HepG2 (cell line): ENCODE measurements around the gene CALHM5. TPM values are rescaled to one million over a fixed set of nuclear protein-coding genes. Genes with fewer than 3 reads are reported as not detected.

Source experiments
- ATAC-seq: fragments of 200-7000 bp; cut with Tn5 transposase; 3 replicates; pipeline ENCODE4 v1.9.1; 2020; ENCODE audit warnings: mild to moderate bottlenecking, moderate library complexity
- BruUV-seq: library from RNA; stranded (reverse); fragments of 400-500 nt; replicated peaks from 2 replicates; lab custom pipeline; 2021; lab: Mats Ljungman, UMichigan
- CTCF ChIA-PET: fragments of 300-600 bp; formaldehyde crosslinking; extraction: SDS; loops from one replicate; lab custom pipeline; 2021; ENCODE audit warnings: low total read pairs, inconsistent platforms, low intra/inter-chr PET ratio; lab: Yijun Ruan, JAX
- POLR2A ChIA-PET: fragments of 350-600 bp; sonication (Branson Sonifier 250); formaldehyde crosslinking; loops from one replicate; lab custom pipeline; 2020; ENCODE audit warnings: antibody characterized with exemption, inconsistent platforms; lab: Yijun Ruan, JAX
- DNase-seq: peaks from one replicate; pipeline ENCODE4 v3.0.0-alpha.2; 2015; ENCODE audit warnings: low spot score
- FAIRE-seq: peaks from 3 replicates; lab custom pipeline; 2011; peaks lifted over from hg19 to GRCh38; lab: Jason Lieb, UNC
- H2AFZ ChIP-seq: one replicate; pipeline ENCODE4 v1.6.1; 2011; ENCODE audit warnings: low read length, inconsistent platforms
- H3K27ac ChIP-seq: fragments of 300-600 bp; 3 replicates; pipeline ENCODE4 v1.8.0; 2011; ENCODE audit warnings: mixed run types, mild to moderate bottlenecking, mixed read lengths, low read length, inconsistent platforms; ENCODE audit not compliant: insufficient read depth; ENCODE audit errors: extremely low read length
- H3K27me3 ChIP-seq, 2 experiments: fragments of 200-600 bp in 1 of 2; 2 replicates in 1 of 2; 3 replicates in 1 of 2; pipeline versions ENCODE4 v1.6.0 to v1.8.0; 2011; ENCODE audit warnings: low read length in 2 of 2, mild to moderate bottlenecking in 2 of 2, moderate library complexity in 2 of 2, inconsistent platforms in 1 of 2; ENCODE audit not compliant: insufficient read depth in 2 of 2, control insufficient read depth in 1 of 2
- H3K36me3 ChIP-seq, 2 experiments: fragments of 200-600 bp in 1 of 2; replicated peaks in 1 of 2; 2 replicates in 1 of 2; 3 replicates in 1 of 2; pipeline versions ENCODE4 v1.5.1 to v1.8.0; 2011; ENCODE audit warnings: low read length in 2 of 2, inconsistent platforms in 1 of 2; ENCODE audit not compliant: insufficient read depth in 2 of 2, control insufficient read depth in 1 of 2
- H3K4me1 ChIP-seq: 2 replicates; pipeline ENCODE4 v1.5.1; 2012; ENCODE audit warnings: low read length, inconsistent platforms; ENCODE audit not compliant: insufficient read depth
- H3K4me2 ChIP-seq: 2 replicates; pipeline ENCODE4 v1.6.0; 2011; ENCODE audit warnings: low read depth, low read length, inconsistent platforms
- H3K4me3 ChIP-seq, 3 experiments: fragments of 200-600 bp in 1 of 3; sonication (generic), shearing (Covaris generic) in 1 of 3; replicated peaks in 1 of 3; 2 replicates each; pipeline ENCODE4 v1.5.1; 2011 to 2016; ENCODE audit warnings: low read length in 3 of 3, inconsistent platforms in 2 of 3, low read depth in 2 of 3, mild to moderate bottlenecking in 2 of 3, control low read depth in 1 of 3, mixed read lengths in 1 of 3; ENCODE audit not compliant: insufficient read depth in 1 of 3
- H3K79me2 ChIP-seq: one replicate; pipeline ENCODE4 v1.6.1; 2011; ENCODE audit warnings: low read length, inconsistent platforms; ENCODE audit not compliant: insufficient read depth
- H3K9ac ChIP-seq: 2 replicates; pipeline ENCODE4 v1.6.0; 2011; ENCODE audit warnings: mild to moderate bottlenecking, low read depth, low read length, inconsistent platforms; ENCODE audit not compliant: insufficient read depth
- H3K9me3 ChIP-seq: 2 replicates; pipeline ENCODE4 v1.5.1; 2012; ENCODE audit warnings: mild to moderate bottlenecking, low read length
- H4K20me1 ChIP-seq: 2 replicates; pipeline ENCODE4 v1.6.0; 2011; ENCODE audit warnings: inconsistent platforms, mild to moderate bottlenecking, low read length, moderate library complexity; ENCODE audit not compliant: insufficient read depth
- ARID3A ChIP-seq: IDR thresholded peaks from 2 replicates; pipeline ENCODE4 v1.6.1; 2012; ENCODE audit warnings: low read depth, low read length, improper control_type of control experiment
- CTCF ChIP-seq: sonication (generic); formaldehyde crosslinking; IDR thresholded peaks from 2 replicates; pipeline ENCODE4 v1.5.0; 2020; ENCODE audit warnings: mild to moderate bottlenecking, missing genetic modification reagents, moderate library complexity
- STAG1 ChIP-seq: sonication (generic); formaldehyde crosslinking; IDR thresholded peaks from 2 replicates; pipeline ENCODE4 v1.4.0; 2020; ENCODE audit warnings: missing genetic modification reagents
- ZNF749 ChIP-seq: sonication (generic); formaldehyde crosslinking; IDR thresholded peaks from 2 replicates; pipeline ENCODE4 v1.8.0; 2022; ENCODE audit warnings: mild to moderate bottlenecking, missing genetic modification reagents, moderate library complexity, borderline replicate concordance
- ZSCAN25 ChIP-seq: sonication (generic); formaldehyde crosslinking; IDR thresholded peaks from 2 replicates; pipeline ENCODE4 v1.8.0; 2022; ENCODE audit warnings: mild to moderate bottlenecking, missing genetic modification reagents
- WGBS: methylation state at CpG from one replicate; pipeline ENCODE4 v1.1.6; 2017; ENCODE audit warnings: low lambda C conversion rate; 5-methylcytosine and 5-hydroxymethylcytosine counted together
- in situ Hi-C: cut with HindIII; loops from 2 replicates; pipeline ENCODE4 v1.10.0; 2017; ENCODE audit warnings: low pct_unique_long_range_greater_than_20kb; ENCODE audit not compliant: extremely low pct_ligation_motif_present
- intact Hi-C: fragments of 100-400 bp; cut with micrococcal nuclease; formaldehyde crosslinking; loops from one replicate; pipeline ENCODE4 v1.10.0; 2022; ENCODE audit not compliant: unreplicated experiment
- polyA plus RNA-seq, 8 experiments: library from polyadenylated mRNA; depleted of rRNA in 3 of 8; stranded (reverse) in 7 of 8; unstranded in 1 of 8; fragments of >200 nt; fragmentation: Illumina TruSeq in 4 of 8; extraction: Trizol in 4 of 8; gene quantifications; 2 replicates each; pipeline versions ENCODE4 v1.2.1 to v1.2.3, GENCODE V29; 2011 to 2016; ENCODE audit warnings: low read depth in 4 of 8, missing spikeins in 1 of 8, mixed read lengths in 1 of 8; ENCODE audit not compliant: insufficient read depth in 1 of 8
- total RNA-seq, 5 experiments: library from RNA; depleted of rRNA; stranded (reverse); fragments of >200 nt; fragmentation: Illumina TruSeq; extraction: Trizol; gene quantifications; 2 replicates each; pipeline ENCODE4 v1.2.3, GENCODE V29; 2016; ENCODE audit warnings: low read depth in 1 of 5

The CALHM5 gene
- total and polyA plus RNA-seq, 2 of the 13 experiments (the other 11 are each of a cell fraction or from before 2014, with no cell fraction given) = not detected

- TF ChIP-seq ZNF749 (CRISPR knock-in tag) (no peak), ZSCAN25 (CRISPR knock-in tag) (no peak), STAG1 (CRISPR knock-in tag) (peak; percentile 63)
These were observed 20.5 kb downstream of the CALHM5 start (continued) for GRCh38 chr6:116531675-116532570.

- intact Hi-C loops (loop anchor here (10.0 kb wide), 1 partner anchor 311 kb away; no protein-coding TSS in a partner anchor), in situ Hi-C loops (loop anchor here (10.0 kb wide), 1 partner anchor 249 kb away; no protein-coding TSS in a partner anchor)
- peaks cover 21% of the 10 kb centered on the region for H3K4me1 ChIP-seq
- TF ChIP-seq ARID3A (no peak), STAG1 (CRISPR knock-in tag) (peak; percentile 32; the same call in 1 of the 2 replicates), CTCF (CRISPR knock-in tag) (peak; percentile 39)
- FAIRE-seq = no peak
- no peak for DNase-seq
- CTCF ChIA-PET = interaction anchor here (2.1 to 2.4 kb wide), 2 partner anchors 246 to 316 kb away, joined by 15 to 21 read pairs; no protein-coding TSS in a partner anchor
- H3K36me3 ChIP-seq = no peaks in the 10 kb centered on the region
- peak; percentile 68 for ATAC-seq
- 22% methylated on average over 9 of the region's 9 CpGs for WGBS
- H3K4me3 ChIP-seq = no peak overlapping the region
- H4K20me1 ChIP-seq = no peaks in the 10 kb centered on the region
- H3K27me3 ChIP-seq = peaks cover 0 to 24% of the 10 kb centered on the region in 2 experiments; a peak in 3 of 5 replicates
- no peaks in the 10 kb centered on the region for H3K79me2 ChIP-seq
- H2AFZ ChIP-seq = no peak overlapping the region
- POLR2A ChIA-PET = interaction anchor here (1.9 kb wide), 1 partner anchor 38 kb away, joined by 6 read pairs; the partner anchor contains the start of gene RWDD1
- H3K9me3 ChIP-seq = no peaks in the 10 kb centered on the region
- BruUV-seq = no TSS peak
- H3K4me2 ChIP-seq = no peak overlapping the region
- H3K9ac ChIP-seq = no peak overlapping the region
- no peak overlapping the region for H3K27ac ChIP-seq
These were observed 22.0 kb downstream of the CALHM5 start for GRCh38 chr6:116533233-116533957.
